ENCODE measurements around the gene CMIP.

DNA sequence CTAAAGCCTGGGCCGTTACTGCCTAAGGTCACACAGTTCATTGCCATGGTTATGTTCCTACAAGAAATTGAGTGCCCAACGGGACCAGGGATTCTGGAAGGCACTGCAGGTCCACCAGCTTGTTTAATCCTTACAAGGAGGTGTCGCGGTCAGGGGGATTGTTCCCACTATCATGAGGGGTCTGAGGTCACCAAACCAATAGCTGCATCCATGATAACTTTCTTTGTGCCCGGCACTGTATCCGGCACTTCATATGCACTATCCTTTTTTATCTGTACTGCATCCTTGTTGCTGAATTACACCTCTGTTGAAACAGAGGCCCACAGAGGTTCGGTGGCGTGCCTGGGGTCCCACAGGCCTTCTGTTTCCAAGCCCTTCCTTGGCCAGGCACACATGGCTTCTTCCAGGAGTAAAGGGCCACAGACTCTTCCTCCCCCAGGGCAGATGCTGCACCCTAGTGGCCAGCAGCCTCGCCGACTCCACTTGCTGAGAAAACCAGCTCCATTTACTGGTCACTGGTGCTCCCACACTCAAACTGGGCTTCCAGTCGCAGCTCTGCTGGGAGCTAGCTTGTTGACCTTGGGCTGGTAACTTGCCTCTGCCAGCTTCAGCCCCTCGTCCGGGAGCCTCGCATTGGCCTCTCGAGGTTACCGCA, 252.5 kb downstream of the CMIP start:
- TF ChIP-seq ZNF274 (IDR thresholded peaks at IDR 0.05; ENCODE audit: low read depth, low read length) (no peak), SUZ12 (IDR thresholded peaks at IDR 0.05; ENCODE audit: extremely low read depth, insufficient read depth, insufficient read length) (no peak), YY1 (IDR thresholded peaks at IDR 0.05; ENCODE audit: insufficient read depth, insufficient read length) (no peak)

Measured in NT2/D1 (cell line).